GF-D8 (cell line): ENCODE results near the gene MADCAM1.
A peak's percentile ranks its signal among the peaks of the same experiment; 100 is the strongest.

Source experiments
- DNase-seq: peaks from one replicate; lab custom pipeline; 2025; lab: John Stamatoyannopoulos, UW

MADCAM1 gene

DNA sequence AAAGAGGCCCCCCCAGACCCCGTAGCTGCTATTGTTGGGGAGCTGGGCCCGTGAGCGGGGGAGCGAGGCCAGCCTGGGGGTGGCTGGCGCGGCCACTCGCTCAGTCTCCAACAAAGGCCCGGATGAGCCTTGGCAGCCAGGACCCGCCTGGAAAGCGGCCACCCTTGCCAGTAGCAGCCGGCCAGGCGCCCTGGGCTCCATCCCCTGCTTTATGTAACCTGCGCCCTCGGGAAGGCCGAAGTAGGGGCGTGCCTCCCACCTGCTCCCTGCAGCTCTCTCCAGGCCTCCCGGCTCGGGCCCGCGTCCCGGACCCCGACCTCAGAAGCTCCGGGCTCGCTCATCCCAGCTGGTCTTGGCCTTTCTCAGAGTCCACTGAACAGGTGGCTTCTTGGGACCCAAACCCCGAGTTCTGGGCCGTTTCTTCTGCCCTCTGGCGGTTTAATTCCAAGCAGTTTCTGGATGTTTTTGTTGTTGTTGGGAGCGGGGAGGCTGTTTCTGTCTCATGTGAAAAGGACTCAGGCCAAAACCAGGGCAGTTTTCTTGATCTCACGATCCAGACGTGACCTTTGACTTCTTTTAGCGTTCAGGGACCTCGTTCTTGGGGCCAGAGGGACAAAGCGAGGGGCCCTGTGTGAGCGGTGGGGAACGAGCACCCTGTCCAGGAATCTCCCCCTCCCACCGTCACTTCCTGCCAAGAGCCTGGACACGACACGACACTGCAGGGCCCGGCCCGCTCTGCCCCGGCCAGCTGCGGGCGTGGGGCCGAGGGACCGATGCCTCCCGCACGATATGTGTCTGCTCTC is 36.5 kb downstream of the MADCAM1 start:
- peak; percentile 25 for DNase-seq

- DNase-seq: no peak
Measured at GRCh38 chr19:533364-534058, 37.2 kb downstream of the MADCAM1 start.

DNA sequence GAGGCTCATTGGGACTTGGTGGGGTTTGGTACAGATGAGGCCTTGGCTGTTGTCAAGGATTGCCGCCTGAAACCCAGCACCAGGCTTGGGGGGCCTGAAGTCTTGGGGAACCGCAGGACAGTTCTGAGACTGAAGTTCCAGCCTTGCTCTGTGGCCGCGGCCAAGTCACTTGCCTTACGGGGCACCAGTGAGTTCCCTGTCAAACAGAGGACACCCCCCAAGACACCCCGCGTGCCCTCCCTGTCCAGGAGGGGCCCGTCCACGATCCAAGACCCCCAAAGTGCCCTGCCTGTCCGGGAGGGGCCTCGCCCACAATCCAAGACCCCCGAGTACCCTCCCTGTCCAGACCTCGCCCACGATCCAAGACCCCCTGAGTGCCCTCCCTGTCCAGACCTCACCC is 37.8 kb downstream of the MADCAM1 start:
- no peak for DNase-seq

DNA sequence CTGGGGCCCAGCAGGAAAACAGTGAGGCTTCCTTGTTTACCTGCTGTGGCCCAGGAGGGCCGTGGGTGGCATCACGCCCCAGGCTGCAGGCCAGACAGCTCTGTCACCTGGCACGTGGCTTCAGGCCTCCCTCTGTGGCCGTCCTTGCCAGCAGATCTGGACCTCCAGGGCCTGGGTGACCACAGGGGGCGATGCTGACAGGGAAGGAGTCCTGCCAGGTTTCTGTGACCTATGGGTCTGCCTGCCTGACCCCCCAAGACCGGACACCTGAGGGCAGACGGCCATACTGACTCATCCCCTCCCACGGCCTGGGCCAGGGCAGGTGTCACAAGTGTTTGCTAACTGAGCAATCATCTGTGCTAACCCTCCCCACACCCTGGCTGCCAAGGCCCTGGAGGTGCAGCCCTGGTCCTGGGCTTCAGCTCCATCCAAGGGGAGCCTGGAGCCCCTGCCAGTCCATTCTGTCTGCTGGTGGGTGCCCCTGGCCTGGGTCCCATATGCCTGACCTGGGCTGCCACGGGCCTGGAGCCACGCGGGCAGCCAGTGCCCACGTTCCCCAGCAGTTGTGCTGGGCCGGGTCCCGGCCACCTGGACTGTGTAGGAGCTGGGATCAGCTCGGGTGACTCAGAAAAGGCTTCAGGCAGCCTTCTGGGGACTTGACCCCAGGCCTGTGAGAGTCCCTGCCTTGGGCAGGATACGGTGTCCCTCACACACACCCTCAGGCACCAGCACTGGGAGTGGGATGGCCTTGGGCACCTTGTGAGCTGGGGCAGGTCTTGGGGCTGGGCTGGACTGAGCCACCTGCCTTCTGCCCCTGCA is 38.9 kb downstream of the MADCAM1 start:
- DNase-seq: no peak

- DNase-seq: no peak
Measured at GRCh38 chr19:536031-536880, 40.0 kb downstream of the MADCAM1 start.

- DNase-seq: no peak
Measured at GRCh38 chr19:536881-537404, 40.7 kb downstream of the MADCAM1 start.

GRCh38 chr19:538641-539428 is 42.5 kb downstream of the MADCAM1 start:
- DNase-seq: no peak

DNA sequence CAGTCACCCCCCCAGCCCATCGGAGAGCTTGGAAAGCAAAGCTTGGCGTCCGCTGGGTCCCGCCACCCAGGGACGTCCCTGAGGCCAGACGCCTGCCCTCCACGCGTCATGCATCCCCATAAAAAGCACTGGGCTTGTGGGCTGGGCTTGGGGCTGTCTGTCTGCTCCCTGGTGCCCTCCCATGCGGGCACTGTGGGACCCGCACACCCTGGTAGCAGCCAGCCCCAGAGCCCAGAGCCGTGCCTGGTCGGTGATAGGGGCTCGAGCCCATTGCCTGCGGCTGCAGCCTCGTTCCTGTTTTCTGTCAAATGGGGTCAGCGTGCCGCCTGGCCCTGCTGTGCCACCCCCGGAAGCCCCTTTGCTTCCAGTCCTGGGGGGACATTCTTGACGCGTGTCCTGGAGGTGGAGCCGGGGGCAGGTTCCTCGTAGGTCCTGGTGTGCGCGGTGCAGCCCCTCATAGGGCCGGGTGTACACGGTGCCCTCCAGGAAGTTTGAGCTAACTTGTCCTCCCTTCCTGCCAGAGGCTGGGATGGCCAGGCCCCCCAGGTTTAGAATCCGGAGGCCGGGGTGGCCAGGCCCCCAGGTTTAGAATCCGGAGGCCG is 43.2 kb downstream of the MADCAM1 start:
- no peak for DNase-seq

- DNase-seq: no peak
Measured at GRCh38 chr19:540867-541637, 44.8 kb downstream of the MADCAM1 start.

- DNase-seq: no peak
Measured at GRCh38 chr19:541699-542098, 45.4 kb downstream of the MADCAM1 start.

GRCh38 chr19:542173-542866 is 46.0 kb downstream of the MADCAM1 start:
- DNase-seq: no peak

DNA sequence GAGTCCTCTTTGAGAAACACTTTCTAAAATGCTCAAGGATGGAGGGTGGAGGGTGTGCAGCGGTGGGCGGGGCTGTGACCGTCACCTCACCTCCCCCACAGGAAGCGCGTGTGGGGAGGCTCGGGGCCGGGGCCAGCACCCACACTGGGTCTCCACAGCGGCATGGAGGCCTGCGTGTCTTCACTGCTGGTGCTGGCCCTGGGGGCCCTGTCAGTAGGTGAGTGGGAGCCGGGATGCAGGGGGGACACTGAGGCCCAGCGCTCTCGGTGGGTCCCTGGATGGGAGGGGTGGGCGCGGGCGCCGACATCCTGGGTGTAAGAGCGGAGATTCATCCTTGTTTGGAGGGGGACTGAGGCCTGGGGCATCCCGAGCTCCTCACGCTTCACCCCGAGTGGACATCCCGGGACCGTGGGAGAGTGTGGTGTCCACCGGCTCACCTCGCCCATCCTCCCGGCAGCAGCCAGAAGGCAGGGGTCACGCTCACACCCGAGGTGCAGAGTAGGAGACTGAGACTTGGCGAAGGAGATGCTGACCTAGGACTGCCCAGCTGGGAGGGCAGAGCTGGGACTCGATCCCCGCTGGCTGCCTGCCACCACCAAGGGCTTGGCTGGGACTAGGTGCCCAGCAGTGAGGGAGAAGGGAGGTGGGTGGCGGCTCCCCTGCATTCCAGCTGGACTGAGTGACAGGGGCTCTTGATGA is 47.8 kb downstream of the MADCAM1 start, which contains the start of gene GZMM:
Gene GZMM, plus strand, starts transcription at position 144 of the 699 bp plus-strand sequence. Its CDS starts 19 bp downstream, at position 163.
- no peak for DNase-seq

GRCh38 chr19:547117-547516 is 50.8 kb downstream of the MADCAM1 start:
- no peak for DNase-seq

- DNase-seq: no peak
Measured at GRCh38 chr19:547836-548720, 51.8 kb downstream of the MADCAM1 start.

DNA sequence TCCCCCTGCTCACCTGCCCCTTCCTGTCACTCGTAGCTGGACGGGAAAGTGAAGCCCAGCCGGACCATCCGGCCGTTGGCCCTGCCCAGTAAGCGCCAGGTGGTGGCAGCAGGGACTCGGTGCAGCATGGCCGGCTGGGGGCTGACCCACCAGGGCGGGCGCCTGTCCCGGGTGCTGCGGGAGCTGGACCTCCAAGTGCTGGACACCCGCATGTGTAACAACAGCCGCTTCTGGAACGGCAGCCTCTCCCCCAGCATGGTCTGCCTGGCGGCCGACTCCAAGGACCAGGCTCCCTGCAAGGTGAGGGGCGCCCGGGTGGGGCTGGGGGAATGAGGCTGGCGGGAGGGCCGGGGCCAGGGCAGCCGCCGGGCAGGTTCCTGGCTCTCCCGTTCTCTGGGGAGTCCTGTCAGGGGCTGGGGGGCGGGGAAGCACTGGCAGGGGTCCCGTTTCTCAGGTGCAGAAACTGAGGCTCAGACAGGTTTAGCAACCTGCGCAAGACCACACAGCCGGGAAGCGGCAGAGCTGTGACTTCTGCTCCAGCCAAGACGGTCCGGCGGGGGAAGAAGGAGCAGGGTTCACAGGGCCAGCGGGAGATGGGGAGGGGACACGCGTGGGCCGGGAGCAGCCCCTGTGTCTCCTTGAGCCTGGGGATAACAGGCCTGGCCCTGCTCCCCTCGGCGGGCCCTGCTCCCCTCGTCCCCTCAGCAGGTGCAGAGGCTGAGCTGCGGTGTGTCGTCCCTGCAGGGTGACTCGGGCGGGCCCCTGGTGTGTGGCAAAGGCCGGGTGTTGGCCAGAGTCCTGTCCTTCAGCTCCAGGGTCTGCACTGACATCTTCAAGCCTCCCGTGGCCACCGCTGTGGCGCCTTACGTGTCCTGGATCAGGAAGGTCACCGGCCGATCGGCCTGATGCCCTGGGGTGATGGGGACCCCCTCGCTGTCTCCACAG is 52.9 kb downstream of the MADCAM1 start:
- DNase-seq: no peak

DNA sequence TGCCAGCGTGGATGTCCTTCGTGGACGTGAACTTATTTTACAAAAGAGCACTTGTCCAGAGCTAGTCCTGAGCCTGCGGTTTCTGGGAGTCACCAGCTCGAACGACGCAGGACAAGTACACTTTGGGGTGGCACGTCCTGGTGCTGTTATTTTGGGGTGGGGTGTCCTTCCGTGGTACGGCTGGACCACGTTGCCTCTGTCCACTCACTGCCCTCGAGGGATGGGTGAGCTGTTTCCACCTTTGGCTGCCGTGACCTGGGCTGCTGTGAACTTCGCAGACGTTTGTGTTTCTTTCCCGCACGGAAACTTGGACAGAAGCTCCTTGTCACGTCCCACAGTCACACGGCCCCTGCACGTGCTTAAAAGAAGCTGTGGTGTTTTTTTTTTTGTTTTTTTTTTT is 58.5 kb downstream of the MADCAM1 start:
- no peak for DNase-seq
